ENCODE results near the gene MIP. TPM values are rescaled to one million over a fixed set of nuclear protein-coding genes. Genes with fewer than 3 reads are reported as not detected.
"Not testable (repeated sequence)": the region's sequence is repeated elsewhere in the genome, so short reads cannot be mapped to it uniquely, and the experiment has no call there.

The MIP gene
- not detected for total RNA-seq

DNA sequence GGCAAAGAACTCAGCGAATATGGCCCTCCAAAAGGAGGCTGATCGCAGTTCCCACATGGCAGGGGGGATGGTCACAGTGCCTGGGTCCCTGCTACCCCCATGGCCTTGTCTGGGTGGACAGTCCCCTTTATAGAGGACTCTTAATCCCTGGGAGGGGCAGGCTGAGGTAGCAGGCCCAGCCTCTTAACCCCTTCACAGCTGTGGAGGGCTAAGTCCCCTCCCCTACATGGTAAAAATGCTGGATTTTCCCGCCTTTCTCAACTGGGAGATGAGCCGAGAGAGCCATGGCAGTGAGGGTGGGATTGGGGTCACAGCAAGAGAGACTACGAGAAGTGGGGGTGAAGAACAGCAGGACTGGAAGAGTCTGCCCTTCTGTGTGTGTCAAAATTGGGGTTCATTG is at the start of gene MIP:
MIP (minus strand) TSS at position 101 of the 400 bp plus-strand sequence; CDS start at position 57, 44 bp downstream.
- no peak for ATAC-seq (ENCODE audit: low read depth)

DNA sequence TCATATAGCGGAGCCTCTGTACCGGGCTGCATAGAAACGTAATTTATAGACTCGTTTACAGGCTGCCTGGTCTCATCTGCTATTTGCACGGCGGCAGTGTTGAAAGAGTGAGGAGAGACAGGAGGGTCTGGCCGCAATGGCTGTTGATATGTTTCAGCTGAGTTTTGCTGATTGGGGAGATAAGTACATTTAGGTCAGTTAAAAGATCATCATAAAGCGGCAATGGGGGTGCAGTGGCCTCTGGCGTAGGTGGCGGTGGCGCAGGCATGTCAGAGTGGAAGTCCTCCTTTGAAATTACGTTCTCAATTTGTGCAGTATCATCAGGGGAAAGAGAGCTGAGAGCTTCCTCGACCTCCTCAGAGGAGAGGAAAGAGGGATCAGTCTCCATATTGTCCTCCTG is 45.4 kb upstream of the MIP start:
- POLR2A ChIA-PET; H3K4me3 Mint-ChIP-seq; H3K9me3 Mint-ChIP-seq; H3K4me1 Mint-ChIP-seq; DNase-seq; H3K27ac Mint-ChIP-seq; H3K27me3 Mint-ChIP-seq; ATAC-seq (ENCODE audit: low read depth); H3K36me3 Mint-ChIP-seq: not testable (repeated sequence)

More for the DNA sequence above, at the start of gene MIP:
- peaks cover 7% of the 10 kb centered on the region for H3K4me1 Mint-ChIP-seq
- no peak for DNase-seq
- H3K27ac Mint-ChIP-seq = no peak within 1 kb of the TSS
- POLR2A ChIA-PET = no interaction called here
- peaks cover 2% of the 10 kb centered on the region for H3K27me3 Mint-ChIP-seq
- no peaks in the 10 kb centered on the region for H3K9me3 Mint-ChIP-seq
- no peak within 1 kb of the TSS for H3K4me3 Mint-ChIP-seq
- no peaks in the 10 kb centered on the region for H3K36me3 Mint-ChIP-seq

DNA sequence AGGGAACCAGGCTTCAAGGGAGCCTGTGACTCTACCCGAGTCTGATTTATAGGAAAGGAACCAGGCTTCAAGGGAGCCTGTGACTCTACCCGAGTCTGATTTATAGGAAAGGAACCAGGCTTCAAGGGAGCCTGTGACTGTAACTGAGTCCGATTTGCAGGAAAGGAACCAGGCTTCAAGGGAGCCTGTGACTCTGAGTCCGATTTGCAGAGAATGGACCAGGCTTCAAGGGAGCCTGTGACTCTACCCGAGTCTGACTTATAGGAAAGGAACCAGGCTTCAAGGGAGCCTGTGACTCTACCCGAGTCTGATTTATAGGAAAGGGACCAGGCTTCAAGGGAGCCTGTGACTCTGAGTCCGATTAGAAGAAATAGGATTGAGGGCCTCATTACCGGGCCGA is 45.0 kb upstream of the MIP start:
- DNase-seq; POLR2A ChIA-PET; H3K27me3 Mint-ChIP-seq; H3K36me3 Mint-ChIP-seq; H3K4me1 Mint-ChIP-seq; H3K27ac Mint-ChIP-seq; ATAC-seq (ENCODE audit: low read depth); H3K4me3 Mint-ChIP-seq; H3K9me3 Mint-ChIP-seq: not testable (repeated sequence)

DNA sequence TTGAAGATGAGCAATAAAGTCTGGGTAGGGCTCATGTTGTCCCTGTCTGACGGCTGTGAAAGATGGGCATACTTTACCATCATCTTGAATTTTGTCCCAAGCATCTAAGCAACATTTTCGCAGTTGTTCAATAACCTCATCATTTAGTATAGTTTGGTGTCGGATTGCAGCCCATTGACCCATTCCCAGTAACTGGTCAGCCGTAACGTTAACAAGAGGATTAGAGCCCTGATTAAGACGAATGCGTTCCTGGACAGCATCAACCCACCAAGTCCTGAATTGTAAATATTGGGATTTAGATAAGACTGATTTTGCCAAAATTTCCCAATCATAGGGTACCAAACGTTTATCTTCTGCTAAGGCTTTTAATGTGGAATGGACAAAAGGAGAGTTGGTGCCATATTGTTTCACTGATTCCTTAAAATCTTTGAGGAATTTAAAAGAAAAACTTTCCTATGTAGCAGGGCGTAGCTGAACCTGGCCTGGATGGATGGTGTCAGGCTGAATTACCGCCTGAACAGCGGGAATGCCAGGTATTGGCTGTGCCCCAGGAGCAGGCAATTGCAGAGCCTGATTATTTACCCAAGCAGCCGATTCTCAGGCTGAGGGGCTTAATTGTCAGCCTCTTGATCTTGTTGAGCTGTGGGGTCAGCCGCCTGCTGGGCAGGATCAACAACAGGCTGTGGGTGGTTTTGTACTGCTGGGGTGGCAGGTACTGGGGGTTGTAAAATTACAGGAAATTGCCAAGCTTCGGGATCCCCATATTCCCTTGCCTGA is 43.9 kb upstream of the MIP start:
- H3K9me3 Mint-ChIP-seq; H3K36me3 Mint-ChIP-seq; POLR2A ChIA-PET; H3K4me1 Mint-ChIP-seq; H3K27me3 Mint-ChIP-seq; ATAC-seq (ENCODE audit: low read depth); H3K4me3 Mint-ChIP-seq; DNase-seq; H3K27ac Mint-ChIP-seq: not testable (repeated sequence)

DNA sequence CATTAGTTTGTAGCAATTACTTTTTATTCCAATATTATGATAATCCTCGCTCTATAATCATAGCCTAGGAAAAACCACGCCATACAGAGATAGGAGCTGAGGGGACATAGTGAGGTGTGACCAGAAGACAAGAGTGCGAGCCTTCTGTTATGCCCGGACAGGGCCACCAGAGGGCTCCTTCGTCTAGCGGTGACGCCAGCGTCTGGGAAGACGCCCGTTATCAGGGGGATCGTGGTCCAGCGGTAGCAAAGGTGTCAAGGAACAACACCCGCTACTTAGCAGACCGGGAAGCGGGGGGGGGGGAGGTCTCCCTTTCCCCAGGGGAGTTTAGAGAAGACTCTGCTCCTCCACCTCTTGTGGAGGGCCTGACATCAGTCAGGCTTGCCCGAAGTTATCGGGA is 42.2 kb upstream of the MIP start:
- peak overlapping the region; percentile 25 for H3K4me3 Mint-ChIP-seq

DNA sequence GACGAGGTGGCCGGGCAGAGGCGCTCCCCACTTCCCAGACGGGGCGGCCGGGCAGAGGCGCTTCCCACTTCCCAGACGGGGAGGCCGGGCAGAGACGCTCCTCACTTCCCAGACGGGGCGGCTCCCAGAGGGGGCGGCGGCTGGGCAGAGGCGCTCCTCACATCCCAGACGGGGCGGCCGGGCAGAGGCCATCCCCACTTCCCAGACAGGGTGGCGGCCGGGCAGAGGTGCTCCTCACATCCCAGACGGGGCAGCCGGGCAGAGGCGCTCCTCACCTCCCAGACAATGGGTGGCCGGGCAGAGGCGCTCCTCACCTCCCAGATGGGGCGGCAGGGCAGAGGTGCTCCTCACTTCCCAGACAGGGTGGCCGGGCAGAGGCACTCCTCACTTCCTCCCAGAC is 40.0 kb upstream of the MIP start:
- H3K36me3 Mint-ChIP-seq; DNase-seq; H3K4me3 Mint-ChIP-seq; H3K4me1 Mint-ChIP-seq; POLR2A ChIA-PET; H3K27ac Mint-ChIP-seq; H3K9me3 Mint-ChIP-seq; ATAC-seq (ENCODE audit: low read depth): not testable (repeated sequence)
- peaks cover 33% of the 10 kb centered on the region for H3K27me3 Mint-ChIP-seq

More for the DNA sequence above, 42.2 kb upstream of the MIP start:
- H3K36me3 Mint-ChIP-seq; ATAC-seq (ENCODE audit: low read depth); H3K27ac Mint-ChIP-seq; POLR2A ChIA-PET; H3K9me3 Mint-ChIP-seq; H3K4me1 Mint-ChIP-seq: not testable (repeated sequence)
- peak; percentile 39 for DNase-seq
- H3K27me3 Mint-ChIP-seq = peaks cover 10% of the 10 kb centered on the region

DNA sequence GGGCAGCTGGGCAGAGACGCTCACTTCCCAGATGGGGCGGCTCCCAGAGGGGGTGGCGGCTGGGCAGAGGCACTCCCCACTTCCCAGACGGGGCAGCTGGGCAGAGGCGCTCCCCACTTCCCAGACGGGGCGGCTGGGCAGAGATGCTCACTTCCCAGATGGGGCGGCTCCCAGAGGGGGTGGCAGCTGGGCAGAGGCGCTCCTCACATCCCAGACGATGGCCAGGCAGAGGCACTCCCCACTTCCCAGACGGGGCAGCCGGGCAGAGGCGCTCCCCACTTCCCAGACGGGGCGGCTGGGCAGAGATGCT is 39.6 kb upstream of the MIP start:
- H3K4me1 Mint-ChIP-seq; ATAC-seq (ENCODE audit: low read depth); H3K27ac Mint-ChIP-seq; DNase-seq; H3K9me3 Mint-ChIP-seq; POLR2A ChIA-PET; H3K36me3 Mint-ChIP-seq; H3K4me3 Mint-ChIP-seq: not testable (repeated sequence)
- H3K27me3 Mint-ChIP-seq = peaks cover 37% of the 10 kb centered on the region

DNA sequence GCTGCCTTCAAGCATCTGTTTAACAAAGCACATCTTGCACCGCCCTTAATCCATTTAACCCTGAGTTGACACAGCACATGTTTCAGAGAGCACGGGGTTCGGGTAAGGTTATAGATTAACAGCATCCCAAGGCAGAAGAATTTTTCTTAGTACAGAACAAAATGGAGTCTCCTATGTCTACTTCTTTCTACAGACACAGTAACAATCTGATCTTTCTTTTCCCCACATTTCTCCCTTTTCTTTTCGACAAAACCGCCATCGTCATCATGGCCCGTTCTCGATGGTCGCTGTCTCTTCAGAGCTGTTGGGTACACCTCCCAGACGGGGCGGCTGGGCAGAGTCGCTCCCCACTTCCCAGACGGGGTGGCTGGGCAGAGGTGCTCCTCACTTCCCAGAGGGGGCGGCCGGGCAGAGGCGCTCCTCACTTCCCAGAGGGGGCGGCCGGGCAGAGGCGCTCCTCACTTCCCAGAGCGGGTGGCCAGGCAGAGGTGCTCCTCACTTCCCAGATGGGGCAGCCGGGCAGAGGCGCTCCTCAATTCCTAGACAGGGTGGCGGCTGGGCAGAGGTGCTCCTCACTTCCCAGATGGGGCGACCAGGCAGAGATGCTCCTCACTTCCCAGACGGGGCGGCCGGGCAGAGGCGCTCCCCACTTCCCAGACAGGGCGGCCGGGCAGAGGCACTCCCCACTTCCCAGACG is 39.1 kb upstream of the MIP start:
- DNase-seq; H3K9me3 Mint-ChIP-seq; H3K4me1 Mint-ChIP-seq; H3K27ac Mint-ChIP-seq; ATAC-seq (ENCODE audit: low read depth); POLR2A ChIA-PET; H3K4me3 Mint-ChIP-seq; H3K36me3 Mint-ChIP-seq: not testable (repeated sequence)
- H3K27me3 Mint-ChIP-seq = peaks cover 39% of the 10 kb centered on the region

DNA sequence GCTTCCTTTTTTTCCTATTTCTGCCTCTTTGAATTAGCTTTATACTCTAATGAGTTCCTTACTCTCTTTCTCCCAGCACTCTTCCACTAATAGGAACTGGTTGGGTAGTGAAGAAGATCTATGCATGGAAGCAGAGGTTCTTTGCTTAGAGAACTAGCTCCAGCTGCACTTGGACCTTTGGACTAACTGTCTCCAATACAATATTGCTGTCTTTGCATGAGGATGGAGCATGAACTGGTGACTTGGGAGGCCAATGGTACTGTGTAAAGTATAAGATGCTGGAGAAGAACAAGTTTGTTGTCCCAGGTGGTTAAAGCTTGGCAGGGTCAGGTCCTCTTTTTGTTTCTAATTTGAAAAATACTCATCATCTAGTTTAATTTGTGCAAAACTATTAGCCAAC is 35.9 kb upstream of the MIP start:
- POLR2A ChIA-PET = no interaction called here
- Mint-ChIP-seq H3K27ac (no peak overlapping the region), H3K27me3 (peaks cover 52% of the 10 kb centered on the region), H3K36me3 (peaks cover 2% of the 10 kb centered on the region), H3K4me3 (no peak overlapping the region), H3K9me3 (peaks cover 3% of the 10 kb centered on the region), H3K4me1 (peaks cover 11% of the 10 kb centered on the region)
- DNase-seq (no peak), ATAC-seq (ENCODE audit: low read depth) (no peak)

DNA sequence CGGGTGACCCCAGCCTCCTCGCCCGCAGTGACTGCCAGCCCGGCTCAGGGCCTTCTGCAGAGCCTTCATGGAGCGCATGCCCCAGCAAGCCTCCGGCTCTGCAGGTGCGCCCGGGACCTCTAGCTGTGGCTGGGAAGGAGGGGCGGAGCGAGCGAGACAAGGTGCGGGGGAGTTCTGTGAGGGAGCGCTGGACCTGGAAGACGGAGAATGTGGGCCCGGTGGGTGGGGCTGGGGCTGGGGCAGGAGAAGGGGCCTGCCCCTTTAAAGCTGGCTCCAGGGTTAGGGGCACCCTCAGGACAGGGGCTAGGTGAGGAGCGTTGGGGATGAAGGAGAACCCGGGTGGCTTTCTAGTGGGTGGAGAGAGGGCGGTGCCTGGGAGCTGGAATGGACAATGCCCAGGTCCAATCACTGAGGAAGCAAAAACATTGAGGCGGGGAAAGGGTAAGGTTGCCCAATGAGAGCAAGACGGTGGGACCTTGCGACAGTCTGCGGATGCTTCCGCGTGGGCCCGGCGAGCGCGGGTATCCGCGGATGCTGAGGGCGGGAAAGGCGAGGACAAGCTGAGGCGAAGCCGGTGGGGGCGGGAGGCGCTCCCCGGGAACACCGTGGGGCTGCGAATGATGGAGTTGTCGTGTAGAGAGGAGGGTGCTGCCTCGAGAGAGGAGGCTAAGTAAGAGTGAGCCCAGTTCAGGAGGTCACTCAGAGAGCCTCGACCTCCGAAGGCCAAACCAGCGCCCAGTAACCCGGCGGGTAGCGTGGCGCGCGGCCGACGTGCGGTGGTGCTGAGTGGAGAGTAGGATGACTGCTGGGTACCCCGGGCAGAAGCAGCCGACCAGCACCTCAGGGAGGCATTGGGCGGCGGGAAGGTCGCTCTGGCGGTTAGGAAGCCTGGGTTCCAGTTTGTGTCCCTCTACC is 33.8 kb upstream of the MIP start, which contains the start of gene GLS2:
GLS2 (minus strand) TSS at position 121 of the 915 bp plus-strand sequence; CDS start at position 78, 43 bp downstream.
- peak; percentile 69 for DNase-seq
- POLR2A ChIA-PET = no interaction called here
- H3K4me1 Mint-ChIP-seq = peaks cover 11% of the 10 kb centered on the region

DNA sequence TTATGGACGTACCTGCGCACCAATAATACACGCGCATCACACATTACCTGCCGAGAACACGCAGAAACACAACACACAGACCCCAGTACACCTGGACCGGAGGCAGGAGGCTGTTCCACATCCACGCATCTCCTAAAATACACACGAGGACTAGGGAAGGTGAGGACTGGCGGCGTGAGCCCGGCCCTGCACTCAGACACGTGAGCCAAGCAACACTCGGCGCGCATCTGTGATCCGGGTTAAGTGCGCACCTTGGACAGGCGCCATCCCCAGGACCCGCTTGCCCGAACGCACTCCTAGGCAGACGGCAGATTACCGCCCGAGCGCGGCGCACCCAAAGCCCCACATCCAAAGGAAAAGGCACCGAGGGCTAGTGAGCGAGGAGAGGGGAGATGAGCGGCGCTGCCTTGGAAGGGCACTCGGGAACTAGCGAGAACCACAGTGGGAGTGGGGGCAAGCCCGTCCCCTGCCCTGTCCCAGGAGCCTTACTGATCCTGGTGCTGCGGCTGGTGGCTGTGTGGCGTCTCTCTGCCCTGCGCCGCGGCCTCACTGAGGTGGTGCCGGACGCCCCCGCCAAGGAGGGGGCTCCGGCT is 33.1 kb upstream of the MIP start:
- ATAC-seq (ENCODE audit: low read depth) (peak; percentile 25), DNase-seq (no peak)
- peak overlapping the region; percentile 52 for H3K27ac Mint-ChIP-seq
- peaks cover 2% of the 10 kb centered on the region for H3K36me3 Mint-ChIP-seq
- peak overlapping the region; percentile 85 for H3K4me3 Mint-ChIP-seq
- H3K4me1 Mint-ChIP-seq = peaks cover 11% of the 10 kb centered on the region
- H3K27me3 Mint-ChIP-seq = peaks cover 46% of the 10 kb centered on the region
- peaks cover 2% of the 10 kb centered on the region for H3K9me3 Mint-ChIP-seq
- POLR2A ChIA-PET = no interaction called here

More for the DNA sequence above, 33.8 kb upstream of the MIP start, which contains the start of gene GLS2:
- peaks cover 2% of the 10 kb centered on the region for H3K36me3 Mint-ChIP-seq
- H3K27ac Mint-ChIP-seq = peak within 1 kb of the TSS; percentile 63
- H3K27me3 Mint-ChIP-seq = peaks cover 52% of the 10 kb centered on the region
- H3K4me3 Mint-ChIP-seq = peak within 1 kb of the TSS; percentile 85
- H3K9me3 Mint-ChIP-seq = peaks cover 3% of the 10 kb centered on the region
- peak; percentile 97 for ATAC-seq (ENCODE audit: low read depth)

DNA sequence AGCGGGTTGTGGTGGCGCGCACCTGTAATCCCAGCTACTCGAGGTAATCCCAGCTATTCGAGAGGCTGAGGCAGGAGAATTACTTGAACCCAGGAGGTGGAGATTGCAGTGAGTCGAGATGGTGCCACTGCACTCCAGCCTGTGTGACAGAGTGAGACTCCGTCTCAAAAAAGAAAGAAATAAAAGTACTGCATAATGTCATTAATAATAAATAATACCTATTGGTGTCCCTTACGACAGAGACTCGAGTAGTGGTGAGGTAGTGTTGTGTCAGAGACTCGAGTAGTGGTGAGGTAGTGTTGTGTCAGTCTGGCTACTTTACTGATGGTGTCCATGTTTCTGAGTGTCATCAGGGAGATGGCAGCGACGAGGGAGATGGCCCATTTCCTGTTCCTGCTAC is 32.2 kb upstream of the MIP start:
- H3K4me3 Mint-ChIP-seq = no peak overlapping the region
- H3K36me3 Mint-ChIP-seq = peaks cover 2% of the 10 kb centered on the region
- H3K27me3 Mint-ChIP-seq = peaks cover 44% of the 10 kb centered on the region
- no peak overlapping the region for H3K27ac Mint-ChIP-seq
- H3K4me1 Mint-ChIP-seq = peaks cover 11% of the 10 kb centered on the region
- POLR2A ChIA-PET = no interaction called here
- no peak for ATAC-seq (ENCODE audit: low read depth)
- peaks cover 2% of the 10 kb centered on the region for H3K9me3 Mint-ChIP-seq
- DNase-seq = no peak

DNA sequence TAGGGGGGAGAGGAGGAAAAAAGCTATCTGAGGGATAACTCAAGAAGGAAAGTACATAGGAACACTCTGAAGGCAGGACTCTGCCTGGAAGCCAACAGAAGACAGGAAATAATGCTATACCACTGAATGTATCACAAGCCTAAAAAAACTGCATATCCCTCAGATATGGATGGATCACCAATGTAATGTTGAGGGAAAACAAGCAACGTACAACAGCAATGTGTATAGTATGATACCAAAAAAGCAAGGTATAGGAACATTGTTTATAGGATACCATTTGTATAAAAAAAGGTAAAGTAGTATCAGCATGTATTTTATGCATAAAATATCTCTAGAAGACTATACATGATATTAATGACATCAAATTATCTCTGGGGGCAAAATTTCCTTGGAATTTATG is 30.1 kb upstream of the MIP start:
- peaks cover 2% of the 10 kb centered on the region for H3K9me3 Mint-ChIP-seq
- H3K27me3 Mint-ChIP-seq = peaks cover 23% of the 10 kb centered on the region
- peaks cover 17% of the 10 kb centered on the region for H3K4me1 Mint-ChIP-seq
- ATAC-seq (ENCODE audit: low read depth) (no peak), DNase-seq (no peak)
- no peak overlapping the region for H3K4me3 Mint-ChIP-seq
- no peak overlapping the region for H3K27ac Mint-ChIP-seq
- peaks cover 4% of the 10 kb centered on the region for H3K36me3 Mint-ChIP-seq
- POLR2A ChIA-PET = no interaction called here

Measured in activated naive CD8-positive, alpha-beta T cell treated with anti-CD3 and anti-CD28 coated beads, Interleukin-2, amount 10 ng/mL, durations not matched to agents 7 days and 5 days (primary cell).